ENCODE measurements around the gene TEX9. TPM values are rescaled to one million over a fixed set of nuclear protein-coding genes. Genes with fewer than 3 reads are reported as not detected.
"Not testable (repeated sequence)": the region's sequence is repeated elsewhere in the genome, so short reads cannot be mapped to it uniquely, and the experiment has no call there.

The TEX9 gene
- total RNA-seq, 2 donors from 2014 or later, result 0.67 to 1.5 TPM

DNA sequence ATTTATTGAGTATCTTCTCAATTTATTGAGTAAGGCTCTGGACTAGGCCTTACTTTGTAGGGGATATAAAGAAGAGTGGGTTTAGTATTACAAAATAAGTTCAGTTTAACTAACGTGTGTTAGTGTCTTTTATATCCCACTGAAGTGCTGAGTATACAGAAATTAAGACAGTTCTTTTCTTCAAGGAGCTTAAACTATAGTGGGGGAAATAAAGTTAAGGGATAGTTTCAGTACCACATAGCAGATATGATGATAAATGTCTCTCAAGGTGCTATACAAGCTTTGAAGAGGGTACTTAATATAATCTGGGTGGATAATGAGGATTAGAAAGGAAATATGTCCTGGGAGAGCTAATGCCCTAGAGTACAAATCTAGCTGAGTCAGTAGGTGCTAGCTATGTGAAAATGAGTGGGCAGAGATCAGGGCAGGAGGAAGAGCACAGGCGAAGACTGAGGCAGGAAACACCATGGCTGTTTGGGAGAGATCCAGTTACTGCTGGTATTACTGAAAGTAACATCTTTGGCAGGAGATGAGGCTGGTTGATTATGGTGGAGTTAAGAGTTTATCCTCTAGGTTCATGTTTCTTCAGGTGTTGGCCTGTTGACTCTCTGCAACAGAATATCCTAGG lies 46.0 kb downstream of the TEX9 start:
- H3K27me3 ChIP-seq, result no peaks in the 10 kb centered on the region
- TF ChIP-seq, protein P1, sequence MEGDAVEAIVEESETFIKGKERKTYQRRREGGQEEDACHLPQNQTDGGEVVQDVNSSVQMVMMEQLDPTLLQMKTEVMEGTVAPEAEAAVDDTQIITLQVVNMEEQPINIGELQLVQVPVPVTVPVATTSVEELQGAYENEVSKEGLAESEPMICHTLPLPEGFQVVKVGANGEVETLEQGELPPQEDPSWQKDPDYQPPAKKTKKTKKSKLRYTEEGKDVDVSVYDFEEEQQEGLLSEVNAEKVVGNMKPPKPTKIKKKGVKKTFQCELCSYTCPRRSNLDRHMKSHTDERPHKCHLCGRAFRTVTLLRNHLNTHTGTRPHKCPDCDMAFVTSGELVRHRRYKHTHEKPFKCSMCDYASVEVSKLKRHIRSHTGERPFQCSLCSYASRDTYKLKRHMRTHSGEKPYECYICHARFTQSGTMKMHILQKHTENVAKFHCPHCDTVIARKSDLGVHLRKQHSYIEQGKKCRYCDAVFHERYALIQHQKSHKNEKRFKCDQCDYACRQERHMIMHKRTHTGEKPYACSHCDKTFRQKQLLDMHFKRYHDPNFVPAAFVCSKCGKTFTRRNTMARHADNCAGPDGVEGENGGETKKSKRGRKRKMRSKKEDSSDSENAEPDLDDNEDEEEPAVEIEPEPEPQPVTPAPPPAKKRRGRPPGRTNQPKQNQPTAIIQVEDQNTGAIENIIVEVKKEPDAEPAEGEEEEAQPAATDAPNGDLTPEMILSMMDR (IDR thresholded peaks at IDR 0.05), result no peak

DNA sequence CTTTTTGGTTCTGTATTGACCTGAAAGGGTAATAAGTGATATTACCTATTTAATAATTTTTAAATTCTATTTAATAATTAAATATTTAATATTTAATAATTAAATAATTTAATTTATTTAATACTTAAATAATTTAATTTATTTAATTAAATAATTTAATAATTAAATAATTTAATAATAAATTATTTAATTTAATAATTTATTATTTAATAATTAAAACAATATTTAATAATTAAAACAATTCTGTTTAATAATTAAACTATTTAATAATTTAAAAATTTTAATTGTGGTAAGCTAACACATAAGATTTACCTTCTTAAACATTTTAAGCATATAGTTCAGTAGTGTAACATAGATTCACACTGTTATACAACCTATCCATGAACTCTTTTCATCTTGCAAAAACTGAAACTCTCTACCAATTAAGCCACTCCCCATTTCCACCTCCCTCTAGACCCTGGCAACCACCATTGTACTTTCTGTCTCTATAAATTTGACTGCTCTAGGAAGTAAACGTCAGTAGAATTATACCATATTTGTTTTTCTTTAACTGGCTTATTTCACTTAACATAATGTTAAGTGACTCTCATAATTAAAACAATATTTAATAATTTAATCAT lies 48.0 kb downstream of the TEX9 start:
- H3K4me1 ChIP-seq; H3K27ac ChIP-seq; H3K4me3 ChIP-seq; H3K27me3 ChIP-seq; DNase-seq (ENCODE audit: low spot score); H3K36me3 ChIP-seq; H3K9me3 ChIP-seq: not testable (repeated sequence)

More for the DNA sequence above, 46.0 kb downstream of the TEX9 start:
- Histone ChIP-seq H3K4me1 (no peaks in the 10 kb centered on the region), H3K9me3 (peaks cover 0 to 8% of the 10 kb centered on the region in 2 donors), H3K27ac (no peak overlapping the region), H3K4me3 (no peak overlapping the region), H3K36me3 (no peaks in the 10 kb centered on the region)
- DNase-seq (ENCODE audit: low spot score), result no peak

DNA sequence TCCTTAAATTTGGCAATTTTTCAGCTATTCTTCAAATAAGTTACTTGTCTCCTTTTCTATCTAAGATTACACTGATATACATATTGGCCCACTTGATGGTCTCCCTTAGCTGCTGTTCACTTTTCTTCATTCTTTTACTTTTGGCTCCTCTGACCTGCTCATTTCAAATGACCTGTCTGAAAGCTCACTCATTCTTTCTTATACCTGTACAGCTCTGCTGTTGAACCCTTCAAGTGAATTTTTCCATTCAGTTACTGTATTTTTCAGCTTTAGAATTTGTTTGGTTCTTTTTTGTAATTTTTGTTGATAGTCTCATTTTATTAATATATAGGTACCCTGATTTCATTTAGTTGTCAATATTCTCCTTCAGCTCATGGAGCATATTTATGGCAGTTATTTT lies 60.0 kb downstream of the TEX9 start:
- no peaks in the 10 kb centered on the region for H3K36me3 ChIP-seq
- no peak overlapping the region for H3K27ac ChIP-seq
- DNase-seq (ENCODE audit: low spot score), result no peak
- H3K27me3 ChIP-seq, result no peaks in the 10 kb centered on the region
- no peaks in the 10 kb centered on the region for H3K4me1 ChIP-seq
- H3K4me3 ChIP-seq, result no peak overlapping the region
- TF ChIP-seq, protein P1 (IDR thresholded peaks at IDR 0.05), result no peak
- no peaks in the 10 kb centered on the region for H3K9me3 ChIP-seq

DNA sequence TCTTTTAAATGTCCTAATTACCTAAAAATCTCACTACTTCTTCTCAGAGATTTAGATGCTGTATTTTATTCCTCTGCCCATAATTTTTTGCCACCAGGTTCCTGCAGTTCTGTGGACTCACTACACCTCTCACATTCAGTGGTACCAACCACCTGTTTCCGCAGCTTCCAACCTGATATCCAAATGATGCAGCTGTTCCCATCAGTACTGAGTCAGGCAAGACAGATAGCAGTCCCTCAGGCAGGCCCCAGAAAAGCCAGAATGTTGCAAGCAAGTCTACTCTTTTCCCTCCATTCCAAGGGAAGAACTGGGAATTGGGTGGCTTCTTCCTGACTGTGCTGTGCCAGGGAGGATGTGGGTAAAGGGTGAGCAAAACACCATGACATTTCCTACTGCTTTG lies 60.8 kb downstream of the TEX9 start:
- DNase-seq (ENCODE audit: low spot score), result no peak
- no peaks in the 10 kb centered on the region for H3K4me1 ChIP-seq
- H3K36me3 ChIP-seq, result no peaks in the 10 kb centered on the region
- no peak overlapping the region for H3K4me3 ChIP-seq
- no peak overlapping the region for H3K27ac ChIP-seq
- TF ChIP-seq, protein P1 (IDR thresholded peaks at IDR 0.05), result no peak
- no peaks in the 10 kb centered on the region for H3K27me3 ChIP-seq
- H3K9me3 ChIP-seq, result no peaks in the 10 kb centered on the region

DNA sequence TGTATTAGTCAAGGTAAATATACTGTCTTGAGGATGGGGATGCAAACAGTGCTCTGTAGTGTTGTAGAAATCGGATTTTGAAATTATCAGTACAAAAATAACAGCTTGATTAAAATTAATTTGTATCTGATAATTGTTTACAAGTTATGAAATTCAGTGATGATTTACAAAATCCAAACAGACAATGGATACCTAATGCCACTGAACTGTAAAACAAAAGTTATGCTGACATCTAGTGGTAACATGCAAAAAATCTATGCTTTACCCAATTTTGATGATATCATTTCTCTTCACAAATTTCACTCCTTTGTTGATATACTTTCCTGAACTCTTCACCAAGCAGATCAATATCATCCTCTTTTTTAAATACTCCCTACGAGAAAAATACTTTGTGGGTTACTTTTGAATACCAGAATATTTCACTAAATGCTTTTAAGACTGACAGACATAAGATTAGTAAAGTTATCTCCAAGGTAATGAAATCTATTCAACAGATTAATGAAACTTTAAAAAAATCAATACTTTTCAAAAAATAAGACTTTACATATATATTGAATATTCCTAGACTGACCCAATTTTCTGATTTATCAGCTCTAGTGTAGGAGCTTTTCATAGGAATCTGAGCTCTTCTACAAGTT lies 63.7 kb downstream of the TEX9 start:
- H3K4me1 ChIP-seq, result no peaks in the 10 kb centered on the region
- H3K9me3 ChIP-seq, result no peaks in the 10 kb centered on the region

DNA sequence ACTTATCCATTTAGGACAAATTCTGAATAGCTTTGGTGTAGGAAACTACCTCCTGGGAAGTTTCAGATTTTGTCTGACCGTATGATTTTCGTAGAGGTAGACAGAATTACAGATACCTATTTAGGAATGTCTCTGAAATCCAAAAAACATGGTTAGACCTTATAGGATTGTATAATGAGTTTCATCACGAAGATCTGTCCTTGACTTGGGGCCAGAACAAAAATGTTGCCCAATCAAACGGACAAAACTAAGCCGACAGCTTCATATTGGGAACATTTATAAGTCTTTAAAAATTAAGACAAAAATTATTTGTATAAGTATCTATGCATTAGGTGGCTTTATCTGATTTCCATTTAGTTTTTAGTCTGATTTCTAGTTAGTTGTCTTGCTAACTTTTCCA lies 67.1 kb downstream of the TEX9 start:
- Histone ChIP-seq H3K27me3 (no peaks in the 10 kb centered on the region), H3K4me3 (no peak overlapping the region), H3K36me3 (no peaks in the 10 kb centered on the region), H3K27ac (no peak overlapping the region), H3K9me3 (no peaks in the 10 kb centered on the region), H3K4me1 (no peaks in the 10 kb centered on the region)
- TF ChIP-seq, protein P1 (IDR thresholded peaks at IDR 0.05), result no peak
- no peak for DNase-seq (ENCODE audit: low spot score)

More for the DNA sequence above, 63.7 kb downstream of the TEX9 start:
- H3K36me3 ChIP-seq, result no peaks in the 10 kb centered on the region
- H3K27ac ChIP-seq, result no peak overlapping the region
- H3K4me3 ChIP-seq, result no peak overlapping the region
- H3K27me3 ChIP-seq, result no peaks in the 10 kb centered on the region
- no peak for DNase-seq (ENCODE audit: low spot score)
- TF ChIP-seq, protein P1 (IDR thresholded peaks at IDR 0.05), result peak in 1 of 2 donors; percentile 57

Measured in right atrium auricular region (tissue), 2 donors.